ENCODE results near the gene FADS2.

FADS2 gene

GRCh38 chr11:61799665-61800284 is 28.3 kb upstream of the FADS2 start:
- H3K4me3 ChIP-seq (ENCODE audit: low read depth, low read length) = no peak overlapping the region
- no peak for DNase-seq (ENCODE audit: low read depth)
- TF ChIP-seq POLR2A (IDR thresholded peaks at IDR 0.05; ENCODE audit: extremely low read depth, insufficient read length) (no peak), MAX (IDR thresholded peaks at IDR 0.05; ENCODE audit: low read depth, low read length) (no peak), MYC (IDR thresholded peaks at IDR 0.05; ENCODE audit: low read depth, low read length) (no peak), CTCF (IDR thresholded peaks at IDR 0.05; ENCODE audit: low read depth, low read length) (no peak)

DNA sequence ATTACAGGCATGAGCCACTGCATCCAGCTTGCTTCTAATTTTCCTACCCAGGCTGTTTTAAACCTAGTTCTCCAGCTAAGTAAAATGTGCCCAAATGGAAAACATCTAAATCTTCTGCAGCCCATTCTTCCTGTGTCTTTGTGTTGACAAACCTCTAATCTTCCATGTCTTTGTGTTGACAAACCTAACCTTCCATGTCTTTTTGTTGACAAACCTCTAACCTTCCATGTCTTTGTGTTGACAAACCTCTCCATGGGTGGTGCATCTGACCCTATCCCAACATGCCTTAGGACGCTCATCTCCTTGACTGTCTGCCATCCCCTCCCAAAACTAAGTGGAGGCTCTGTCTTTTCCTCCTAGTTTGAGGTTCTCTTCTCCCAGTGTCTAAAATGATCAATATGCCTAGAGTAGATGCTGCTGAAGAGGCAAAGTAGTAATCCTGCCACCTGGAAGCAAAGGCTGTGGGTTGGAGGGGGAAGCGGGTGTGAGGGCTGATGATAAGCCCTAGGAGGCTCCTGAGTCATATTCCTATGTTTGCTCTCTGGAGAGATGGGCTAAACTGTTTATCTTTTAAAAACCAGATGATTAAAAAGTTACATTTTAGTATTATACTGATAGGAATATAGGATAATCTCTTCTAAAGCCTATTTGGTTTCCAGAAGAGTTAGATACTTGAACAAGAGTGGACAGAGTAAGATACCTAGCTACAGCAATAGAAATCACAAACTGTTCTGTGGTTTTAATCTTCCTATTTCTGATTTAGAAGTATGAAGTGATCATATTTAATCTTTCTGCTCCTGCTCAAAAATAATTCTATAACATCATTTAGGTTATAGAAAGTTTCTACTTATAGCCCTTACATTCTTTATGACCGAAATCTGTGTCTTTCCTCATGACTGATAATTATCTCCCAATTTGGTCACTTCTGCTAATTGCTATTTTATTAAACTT is 27.5 kb upstream of the FADS2 start:
- H3K4me3 ChIP-seq (ENCODE audit: low read depth, low read length) = no peak overlapping the region
- no peak for DNase-seq (ENCODE audit: low read depth)
- TF ChIP-seq MYC (IDR thresholded peaks at IDR 0.05; ENCODE audit: low read depth, low read length) = no peak
- no peak for TF ChIP-seq POLR2A (IDR thresholded peaks at IDR 0.05; ENCODE audit: extremely low read depth, insufficient read length)
- no peak for TF ChIP-seq CTCF (IDR thresholded peaks at IDR 0.05; ENCODE audit: low read depth, low read length)
- TF ChIP-seq MAX (IDR thresholded peaks at IDR 0.05; ENCODE audit: low read depth, low read length) = no peak

DNA sequence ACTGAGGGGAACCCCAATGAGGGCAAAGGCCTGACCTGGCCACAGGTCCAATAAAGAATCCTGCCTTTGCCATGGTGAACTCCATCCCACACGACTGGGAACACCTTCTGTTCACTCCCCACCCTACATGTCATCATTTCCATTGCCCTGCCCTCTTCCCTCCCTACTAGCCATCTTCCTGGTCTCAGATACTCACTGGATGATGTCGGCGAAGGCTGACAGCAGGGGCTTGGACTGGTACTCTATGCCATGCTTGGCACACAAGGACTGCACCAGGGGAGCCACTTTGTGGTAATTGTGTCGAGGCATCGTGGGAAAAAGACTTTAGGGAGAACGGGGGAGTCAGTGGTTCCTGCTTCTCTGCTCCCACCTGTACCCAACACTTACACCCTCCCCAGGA is 25.5 kb upstream of the FADS2 start:
- TF ChIP-seq MAX (IDR thresholded peaks at IDR 0.05; ENCODE audit: low read depth, low read length) = no peak
- TF ChIP-seq CTCF (IDR thresholded peaks at IDR 0.05; ENCODE audit: low read depth, low read length) = no peak
- TF ChIP-seq MYC (IDR thresholded peaks at IDR 0.05; ENCODE audit: low read depth, low read length) = no peak
- no peak for TF ChIP-seq POLR2A (IDR thresholded peaks at IDR 0.05; ENCODE audit: extremely low read depth, insufficient read length)
- no peak overlapping the region for H3K4me3 ChIP-seq (ENCODE audit: low read depth, low read length)
- DNase-seq (ENCODE audit: low read depth) = no peak

- no peak for TF ChIP-seq CTCF (IDR thresholded peaks at IDR 0.05; ENCODE audit: low read depth, low read length)
- TF ChIP-seq MYC (IDR thresholded peaks at IDR 0.05; ENCODE audit: low read depth, low read length) = no peak
- no peak for TF ChIP-seq MAX (IDR thresholded peaks at IDR 0.05; ENCODE audit: low read depth, low read length)
- no peak overlapping the region for H3K4me3 ChIP-seq (ENCODE audit: low read depth, low read length)
- no peak for DNase-seq (ENCODE audit: low read depth)
Measured at GRCh38 chr11:61803889-61804647, 24.0 kb upstream of the FADS2 start.

DNA sequence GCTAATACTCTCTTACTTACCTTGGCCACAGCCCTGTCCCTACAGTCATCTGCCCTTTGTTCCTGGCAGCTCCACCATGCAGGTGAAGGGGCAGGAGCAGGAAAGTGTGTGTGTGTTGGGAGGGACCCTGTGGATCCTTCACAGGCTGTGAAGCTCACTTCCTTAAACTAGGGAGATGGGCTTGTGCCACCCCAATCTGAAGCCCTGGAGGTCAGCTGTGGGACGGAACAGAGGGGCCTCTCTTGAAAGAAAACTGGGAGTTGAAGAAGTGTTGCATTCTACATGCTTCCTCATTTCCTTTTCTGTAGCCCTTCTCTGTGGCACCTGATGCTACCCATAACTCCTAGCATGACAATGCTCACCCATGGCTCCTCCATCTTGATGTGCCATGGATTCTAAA is 23.0 kb upstream of the FADS2 start:
- H3K4me3 ChIP-seq (ENCODE audit: low read depth, low read length) = no peak overlapping the region
- TF ChIP-seq MAX (IDR thresholded peaks at IDR 0.05; ENCODE audit: low read depth, low read length) (no peak), CTCF (IDR thresholded peaks at IDR 0.05; ENCODE audit: low read depth, low read length) (no peak), POLR2A (IDR thresholded peaks at IDR 0.05; ENCODE audit: extremely low read depth, insufficient read length) (no peak), MYC (IDR thresholded peaks at IDR 0.05; ENCODE audit: low read depth, low read length) (no peak)
- DNase-seq (ENCODE audit: low read depth) = peak; percentile 38

All from NB4 (cell line).